SKM-1 (cell line): Measurements from ENCODE around the gene PFKM.

Experiments
- DNase-seq: peaks from one replicate; lab custom pipeline; 2025; ENCODE audit not compliant: unreplicated experiment; lab: John Stamatoyannopoulos, UW

The PFKM gene

GRCh38 chr12:48184549-48184922 is 65.4 kb downstream of the PFKM start:
- no peak for DNase-seq

- no peak for DNase-seq
Measured at GRCh38 chr12:48185181-48185919, 66.2 kb downstream of the PFKM start.

- DNase-seq, result no peak
Measured at GRCh38 chr12:48187916-48188695, 68.9 kb downstream of the PFKM start.

GRCh38 chr12:48189331-48190125 is 70.4 kb downstream of the PFKM start:
- DNase-seq, result no peak

GRCh38 chr12:48191096-48191495 is 71.9 kb downstream of the PFKM start:
- no peak for DNase-seq

- no peak for DNase-seq
Measured at GRCh38 chr12:48192861-48193260, 73.7 kb downstream of the PFKM start.

GRCh38 chr12:48193623-48194022 is 74.5 kb downstream of the PFKM start:
- no peak for DNase-seq

GRCh38 chr12:48194799-48195201 is 75.6 kb downstream of the PFKM start:
- DNase-seq, result no peak
